Measurements from ENCODE around the gene AASDH. TPM values are rescaled to one million over a fixed set of nuclear protein-coding genes. Genes with fewer than 3 reads are reported as not detected.

AASDH gene
- total and polyA plus RNA-seq, 8 donors, result 12.3 to 33.3 (median 26.3) TPM

- no peak for DNase-seq
- intact Hi-C loops (cut with DNase I), result no loop called here
Observed at GRCh38 chr4:56424176-56424575, 36.9 kb upstream of the AASDH start.

GRCh38 chr4:56417396-56417795 lies 30.1 kb upstream of the AASDH start:
- no peak for TF ChIP-seq CTCF (IDR thresholded peaks at IDR 0.05)
- H3K27me3 ChIP-seq, result no peaks in the 10 kb centered on the region

More at GRCh38 chr4:56424176-56424575, 36.9 kb upstream of the AASDH start:
- Histone ChIP-seq H3K9me3 (no peaks in the 10 kb centered on the region), H3K36me3 (no peaks in the 10 kb centered on the region), H3K27ac (no peak overlapping the region), H3K27me3 (no peaks in the 10 kb centered on the region), H3K4me3 (no peak overlapping the region), H3K4me1 (no peaks in the 10 kb centered on the region)
- no peak for ATAC-seq
- no peak for TF ChIP-seq CTCF (IDR thresholded peaks at IDR 0.05)

GRCh38 chr4:56416349-56416748 lies 29.1 kb upstream of the AASDH start:
- no peak for TF ChIP-seq CTCF (IDR thresholded peaks at IDR 0.05)
- Histone ChIP-seq H3K27me3 (no peaks in the 10 kb centered on the region), H3K4me1 (no peaks in the 10 kb centered on the region), H3K27ac (no peak overlapping the region), H3K9me3 (no peaks in the 10 kb centered on the region), H3K36me3 (no peaks in the 10 kb centered on the region), H3K4me3 (no peak overlapping the region)
- intact Hi-C loops (cut with DNase I), result no loop called here
- DNase-seq, result no peak
- ATAC-seq, result no peak

More at GRCh38 chr4:56417396-56417795, 30.1 kb upstream of the AASDH start:
- intact Hi-C loops (cut with DNase I), result no loop called here
- Histone ChIP-seq H3K4me1 (no peaks in the 10 kb centered on the region), H3K27ac (no peak overlapping the region), H3K4me3 (no peak overlapping the region), H3K36me3 (no peaks in the 10 kb centered on the region), H3K9me3 (no peaks in the 10 kb centered on the region)
- DNase-seq (no peak), ATAC-seq (no peak)

- Histone ChIP-seq H3K27ac (no peak overlapping the region), H3K9me3 (no peaks in the 10 kb centered on the region), H3K4me1 (peaks cover 8 to 10% of the 10 kb centered on the region in 2 donors), H3K36me3 (no peaks in the 10 kb centered on the region), H3K27me3 (no peaks in the 10 kb centered on the region), H3K4me3 (no peak overlapping the region)
- no peak for TF ChIP-seq CTCF (IDR thresholded peaks at IDR 0.05)
- intact Hi-C loops (cut with DNase I), result no loop called here
- ATAC-seq (no peak), DNase-seq (no peak)
Observed at GRCh38 chr4:56414135-56414670, 26.9 kb upstream of the AASDH start.

GRCh38 chr4:56410247-56411062 lies 23.2 kb upstream of the AASDH start:
- peak; percentile 95 for ATAC-seq
- Histone ChIP-seq H3K4me1 (peaks cover 8 to 10% of the 10 kb centered on the region in 2 donors), H3K36me3 (peaks cover 0 to 12% of the 10 kb centered on the region in 2 donors), H3K27ac (peak overlapping the region; percentile 26 to 80), H3K27me3 (no peaks in the 10 kb centered on the region), H3K9me3 (no peaks in the 10 kb centered on the region), H3K4me3 (no peak overlapping the region)
- peak in 3 of 4 donors; percentile 36 to 96 (median 95) for DNase-seq
- no peak for TF ChIP-seq CTCF (IDR thresholded peaks at IDR 0.05)
- intact Hi-C loops (cut with DNase I), result no loop called here
